ENCODE data around the gene MAP7D2.

Gene MAP7D2

DNA sequence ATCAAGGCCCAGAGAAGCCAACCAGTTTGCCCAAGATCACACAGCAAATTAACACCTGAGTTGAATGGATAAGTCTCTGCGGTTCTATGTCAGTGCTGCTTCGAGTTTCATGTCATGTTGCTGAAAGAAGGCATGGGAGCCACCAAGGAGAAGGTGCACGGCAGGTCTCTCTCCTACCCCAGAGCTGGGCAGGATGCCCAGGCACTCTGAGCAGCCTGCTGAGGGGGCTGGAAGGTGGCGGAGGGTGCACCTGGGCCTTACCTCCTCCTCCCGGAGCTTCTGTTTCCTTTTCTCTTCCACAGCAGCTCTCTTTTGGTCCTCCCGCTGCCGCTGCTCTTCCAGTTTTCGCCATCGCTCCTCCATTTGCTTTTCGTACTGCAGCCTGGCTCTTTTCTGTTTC is 53.6 kb downstream of the MAP7D2 start:
- H3K4me3 ChIP-seq (ENCODE audit: low read length) = no peak overlapping the region
- peaks cover 26% of the 10 kb centered on the region for H3K4me1 ChIP-seq (ENCODE audit: control insufficient read depth, insufficient read depth, low read length)
- no peak overlapping the region for H3K4me2 ChIP-seq (ENCODE audit: low read length)
- H3K36me3 ChIP-seq (ENCODE audit: insufficient read depth, low read length) = no peaks in the 10 kb centered on the region
- no peaks in the 10 kb centered on the region for H3K9me3 ChIP-seq (replicated peaks; ENCODE audit: low read length)
- peaks cover 1% of the 10 kb centered on the region for H3K27me3 ChIP-seq (ENCODE audit: control insufficient read depth, insufficient read depth, low read length)
- no peak overlapping the region for H3K9ac ChIP-seq (ENCODE audit: low read depth, low read length)

DNA sequence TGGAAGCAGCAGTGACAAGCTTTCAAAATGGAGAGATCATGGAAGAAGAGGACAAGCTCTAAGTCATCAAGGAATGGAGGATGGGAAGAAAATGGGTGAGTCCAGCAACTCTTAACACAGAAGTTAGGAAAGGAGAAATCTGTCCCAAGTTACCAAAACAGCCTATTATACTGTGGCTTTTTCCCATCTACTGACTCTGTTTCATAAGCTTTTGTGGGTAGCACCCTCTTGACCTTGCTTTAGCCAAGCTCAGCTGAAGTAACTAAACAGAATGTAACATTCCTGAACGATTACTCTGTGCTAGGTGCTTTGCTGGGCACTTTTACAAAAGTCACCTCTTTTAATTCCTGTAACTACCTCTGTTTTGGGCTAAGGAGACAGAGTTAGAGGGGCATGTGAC is 54.9 kb downstream of the MAP7D2 start:
- H3K36me3 ChIP-seq (ENCODE audit: insufficient read depth, low read length) = no peaks in the 10 kb centered on the region
- H3K27me3 ChIP-seq (ENCODE audit: control insufficient read depth, insufficient read depth, low read length) = peaks cover 6% of the 10 kb centered on the region
- no peak overlapping the region for H3K4me2 ChIP-seq (ENCODE audit: low read length)

DNA sequence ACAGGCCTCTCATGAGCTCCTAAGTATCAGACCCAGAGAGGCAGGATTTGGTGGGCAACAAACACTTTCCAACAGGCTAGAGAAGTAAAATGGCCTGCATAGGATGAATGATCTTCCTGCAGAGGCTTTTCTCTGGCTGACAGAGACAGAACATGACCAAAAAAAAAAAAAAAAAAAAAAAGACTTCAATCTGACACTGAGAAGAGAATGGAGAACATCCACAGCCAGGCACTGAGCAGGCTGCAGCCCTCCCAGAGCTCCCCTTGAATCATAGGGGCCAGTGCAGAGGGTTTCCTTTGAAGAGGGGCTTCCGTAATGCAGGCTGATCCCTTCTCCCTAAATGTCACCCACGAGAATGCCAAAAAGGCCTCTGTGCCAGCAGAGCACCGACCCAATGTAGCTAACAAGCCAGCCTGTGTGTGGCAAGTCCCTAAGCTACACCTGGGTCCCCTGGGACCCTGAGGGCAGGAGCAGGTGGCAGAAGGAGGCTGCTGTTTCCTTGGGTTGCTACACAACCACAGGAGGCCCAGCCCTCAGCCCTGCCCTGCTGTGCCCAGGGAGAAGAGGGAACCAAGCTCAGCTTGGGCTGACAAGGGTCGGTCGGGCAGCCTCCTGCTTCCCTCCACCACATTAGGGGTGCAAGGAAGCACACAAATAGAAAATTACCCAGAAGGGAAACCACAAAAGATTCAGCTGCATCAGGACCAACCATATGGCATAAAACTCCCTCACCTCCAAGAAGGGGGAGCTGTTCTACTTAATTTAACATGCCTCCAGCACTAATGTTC is 55.6 kb downstream of the MAP7D2 start:
- H3K4me1 ChIP-seq (ENCODE audit: control insufficient read depth, insufficient read depth, low read length) = peaks cover 11% of the 10 kb centered on the region
- H3K4me2 ChIP-seq (ENCODE audit: low read length) = no peak overlapping the region
- H3K9ac ChIP-seq (ENCODE audit: low read depth, low read length) = no peak overlapping the region
- no peak overlapping the region for H3K4me3 ChIP-seq (ENCODE audit: low read length)
- no peaks in the 10 kb centered on the region for H3K9me3 ChIP-seq (replicated peaks; ENCODE audit: low read length)
- peaks cover 12% of the 10 kb centered on the region for H3K27me3 ChIP-seq (ENCODE audit: control insufficient read depth, insufficient read depth, low read length)
- no peaks in the 10 kb centered on the region for H3K36me3 ChIP-seq (ENCODE audit: insufficient read depth, low read length)

More for the DNA sequence above, 54.9 kb downstream of the MAP7D2 start:
- H3K9me3 ChIP-seq (replicated peaks; ENCODE audit: low read length) = no peaks in the 10 kb centered on the region
- peaks cover 13% of the 10 kb centered on the region for H3K4me1 ChIP-seq (ENCODE audit: control insufficient read depth, insufficient read depth, low read length)
- no peak overlapping the region for H3K9ac ChIP-seq (ENCODE audit: low read depth, low read length)
- no peak overlapping the region for H3K4me3 ChIP-seq (ENCODE audit: low read length)

DNA sequence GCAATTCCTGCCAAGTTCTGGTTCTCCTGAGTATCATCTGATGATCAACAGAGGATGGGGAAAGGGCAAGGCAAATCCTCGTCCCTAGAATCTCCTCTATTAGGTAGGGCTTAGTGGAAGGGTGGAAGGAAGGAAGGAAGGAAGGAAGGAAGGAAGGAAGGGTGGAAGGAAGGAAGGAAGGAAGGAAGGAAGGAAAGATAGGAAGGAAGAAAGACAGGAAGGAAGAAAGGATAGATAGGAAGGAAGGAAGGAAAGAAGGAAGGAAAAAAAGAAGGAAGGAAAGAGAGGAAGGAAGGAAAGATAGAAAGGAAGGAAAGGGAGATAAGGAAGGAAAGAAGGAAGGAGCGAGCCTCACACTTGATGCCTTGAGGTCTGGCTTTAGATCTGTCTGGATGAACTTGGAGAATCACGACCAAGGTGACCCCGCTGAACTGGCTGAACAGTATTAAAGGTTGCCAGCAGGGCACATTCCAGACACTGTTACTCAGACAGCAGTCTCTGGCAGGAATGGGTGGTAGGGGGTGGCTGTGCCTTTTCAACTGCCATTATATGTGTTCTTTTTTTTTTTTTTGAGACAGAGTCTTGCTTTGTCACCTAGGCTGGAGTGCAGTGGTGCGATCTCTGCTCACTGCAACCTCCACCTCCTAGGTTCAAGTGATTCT is 57.1 kb downstream of the MAP7D2 start:
- Histone ChIP-seq H3K27me3 (ENCODE audit: control insufficient read depth, insufficient read depth, low read length) (peaks cover 14% of the 10 kb centered on the region), H3K4me1 (ENCODE audit: control insufficient read depth, insufficient read depth, low read length) (peaks cover 11% of the 10 kb centered on the region), H3K4me2 (ENCODE audit: low read length) (no peak overlapping the region), H3K4me3 (ENCODE audit: low read length) (no peak overlapping the region), H3K36me3 (ENCODE audit: insufficient read depth, low read length) (no peaks in the 10 kb centered on the region), H3K9ac (ENCODE audit: low read depth, low read length) (no peak overlapping the region), H3K9me3 (replicated peaks; ENCODE audit: low read length) (no peaks in the 10 kb centered on the region)

DNA sequence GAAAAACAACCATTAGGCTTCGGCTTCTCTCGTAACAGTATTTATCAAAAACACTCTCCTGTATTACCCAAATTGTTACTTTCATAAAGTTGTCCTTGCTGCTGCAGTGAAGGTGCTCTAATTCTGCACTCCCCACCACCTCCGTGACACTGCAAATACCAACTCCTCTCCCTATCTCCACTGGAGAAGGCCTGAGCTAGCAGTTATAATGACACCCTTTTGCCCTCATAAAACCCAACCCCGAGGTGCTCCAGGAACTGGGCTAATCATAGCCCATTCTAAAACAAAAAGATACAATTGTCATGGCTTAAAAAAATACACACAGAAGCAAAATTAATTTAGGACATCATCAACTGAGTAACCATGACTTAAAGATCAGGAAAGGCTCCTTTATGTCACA is 59.2 kb downstream of the MAP7D2 start:
- H3K9ac ChIP-seq (ENCODE audit: low read depth, low read length) = no peak overlapping the region
- H3K4me1 ChIP-seq (ENCODE audit: control insufficient read depth, insufficient read depth, low read length) = peaks cover 11% of the 10 kb centered on the region
- H3K9me3 ChIP-seq (replicated peaks; ENCODE audit: low read length) = no peaks in the 10 kb centered on the region
- H3K27me3 ChIP-seq (ENCODE audit: control insufficient read depth, insufficient read depth, low read length) = peaks cover 14% of the 10 kb centered on the region
- no peaks in the 10 kb centered on the region for H3K36me3 ChIP-seq (ENCODE audit: insufficient read depth, low read length)
- H3K4me3 ChIP-seq (ENCODE audit: low read length) = no peak overlapping the region
- H3K4me2 ChIP-seq (ENCODE audit: low read length) = no peak overlapping the region

DNA sequence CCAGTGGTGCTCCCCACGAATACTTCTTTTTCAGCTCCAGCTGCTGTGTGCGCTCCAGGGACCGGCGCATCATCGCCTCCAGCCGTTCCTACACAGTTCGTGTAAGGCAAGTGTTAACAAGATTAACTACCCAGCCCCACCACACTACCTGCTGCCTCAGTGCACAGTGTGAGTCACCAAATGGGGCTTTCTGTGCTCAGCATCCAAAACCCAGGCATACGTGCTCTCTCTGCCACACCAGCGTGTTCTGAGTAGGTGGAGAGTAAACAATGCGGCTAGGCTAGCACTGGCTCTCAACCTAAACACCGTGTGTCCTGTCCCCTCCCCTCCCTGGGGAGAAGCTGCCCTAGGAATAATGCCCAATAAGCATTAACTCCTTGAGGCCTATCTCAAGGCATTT is 60.0 kb downstream of the MAP7D2 start:
- peaks cover 14% of the 10 kb centered on the region for H3K27me3 ChIP-seq (ENCODE audit: control insufficient read depth, insufficient read depth, low read length)
- no peaks in the 10 kb centered on the region for H3K36me3 ChIP-seq (ENCODE audit: insufficient read depth, low read length)
- H3K4me2 ChIP-seq (ENCODE audit: low read length) = no peak overlapping the region
- no peaks in the 10 kb centered on the region for H3K9me3 ChIP-seq (replicated peaks; ENCODE audit: low read length)
- H3K4me3 ChIP-seq (ENCODE audit: low read length) = no peak overlapping the region
- H3K4me1 ChIP-seq (ENCODE audit: control insufficient read depth, insufficient read depth, low read length) = peaks cover 6% of the 10 kb centered on the region
- H3K9ac ChIP-seq (ENCODE audit: low read depth, low read length) = no peak overlapping the region

DNA sequence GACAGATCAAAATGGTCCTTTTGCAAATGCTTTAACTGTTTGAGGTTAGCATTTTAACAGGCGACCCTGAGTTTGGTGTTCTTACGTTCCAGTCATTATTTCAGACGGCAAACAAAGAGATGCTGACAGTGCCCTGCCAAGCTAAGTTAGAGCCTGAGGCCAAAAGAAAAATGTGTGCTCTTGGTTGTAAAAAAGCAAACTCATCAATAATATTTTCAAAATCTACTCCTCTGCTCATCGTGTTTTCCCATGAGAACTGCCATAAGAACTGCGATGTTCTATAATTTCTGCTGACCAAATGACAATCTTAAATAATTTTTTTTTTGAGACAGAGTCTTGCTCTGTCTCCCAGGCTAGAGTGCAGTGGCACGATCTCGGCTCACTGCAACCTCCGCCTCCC is 63.2 kb downstream of the MAP7D2 start:
- H3K9me3 ChIP-seq (replicated peaks; ENCODE audit: low read length) = no peaks in the 10 kb centered on the region
- H3K27me3 ChIP-seq (ENCODE audit: control insufficient read depth, insufficient read depth, low read length) = peaks cover 14% of the 10 kb centered on the region
- no peak overlapping the region for H3K4me2 ChIP-seq (ENCODE audit: low read length)
- no peak overlapping the region for H3K9ac ChIP-seq (ENCODE audit: low read depth, low read length)
- no peak overlapping the region for H3K4me3 ChIP-seq (ENCODE audit: low read length)
- no peaks in the 10 kb centered on the region for H3K36me3 ChIP-seq (ENCODE audit: insufficient read depth, low read length)
- no peaks in the 10 kb centered on the region for H3K4me1 ChIP-seq (ENCODE audit: control insufficient read depth, insufficient read depth, low read length)

DNA sequence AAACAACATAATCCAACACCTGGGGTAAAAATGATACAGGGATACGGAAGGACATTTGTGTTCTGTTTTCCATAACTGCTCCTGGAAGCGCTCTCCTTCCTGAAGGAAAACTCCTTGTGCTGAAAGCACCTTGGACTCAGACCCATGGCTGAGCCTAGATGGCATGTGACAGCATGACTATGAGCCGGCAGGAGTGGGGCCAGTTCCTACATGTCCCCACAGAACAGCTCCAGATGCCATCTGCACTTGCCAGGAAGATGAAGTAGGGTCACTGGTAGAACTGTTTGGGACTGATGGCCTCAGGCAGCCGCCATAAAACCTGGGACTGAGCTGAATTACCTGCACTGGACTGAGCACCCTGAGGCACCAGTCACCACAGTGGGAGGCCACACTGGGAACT is 69.8 kb downstream of the MAP7D2 start:
- Histone ChIP-seq H3K9ac (ENCODE audit: low read depth, low read length) (no peak overlapping the region), H3K36me3 (ENCODE audit: insufficient read depth, low read length) (no peaks in the 10 kb centered on the region), H3K4me2 (ENCODE audit: low read length) (no peak overlapping the region), H3K27me3 (ENCODE audit: control insufficient read depth, insufficient read depth, low read length) (no peaks in the 10 kb centered on the region), H3K4me1 (ENCODE audit: control insufficient read depth, insufficient read depth, low read length) (no peaks in the 10 kb centered on the region), H3K4me3 (ENCODE audit: low read length) (no peak overlapping the region), H3K9me3 (replicated peaks; ENCODE audit: low read length) (no peaks in the 10 kb centered on the region)

DNA sequence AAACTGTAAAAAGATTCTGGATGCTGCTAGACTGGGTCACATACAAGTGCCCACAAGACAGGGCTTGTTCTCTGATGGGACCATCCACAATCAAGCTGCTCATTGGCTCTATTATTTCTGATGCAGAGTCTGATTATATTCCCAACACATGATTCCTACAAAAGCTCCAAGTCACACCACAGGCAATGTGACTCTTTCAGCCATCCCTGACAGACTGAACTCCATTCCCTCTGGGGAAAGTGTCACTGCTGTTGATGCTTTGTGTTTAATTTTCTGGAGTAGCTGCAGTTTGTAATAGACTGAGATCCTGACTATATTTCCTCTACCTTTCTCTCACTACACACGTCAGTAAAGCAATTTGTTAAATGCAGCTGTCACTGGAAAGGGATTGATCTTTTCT is 70.5 kb downstream of the MAP7D2 start:
- H3K27me3 ChIP-seq (ENCODE audit: control insufficient read depth, insufficient read depth, low read length) = no peaks in the 10 kb centered on the region
- H3K4me2 ChIP-seq (ENCODE audit: low read length) = no peak overlapping the region
- no peaks in the 10 kb centered on the region for H3K4me1 ChIP-seq (ENCODE audit: control insufficient read depth, insufficient read depth, low read length)
- no peak overlapping the region for H3K9ac ChIP-seq (ENCODE audit: low read depth, low read length)
- H3K4me3 ChIP-seq (ENCODE audit: low read length) = no peak overlapping the region
- H3K9me3 ChIP-seq (replicated peaks; ENCODE audit: low read length) = no peaks in the 10 kb centered on the region
- H3K36me3 ChIP-seq (ENCODE audit: insufficient read depth, low read length) = no peaks in the 10 kb centered on the region

DNA sequence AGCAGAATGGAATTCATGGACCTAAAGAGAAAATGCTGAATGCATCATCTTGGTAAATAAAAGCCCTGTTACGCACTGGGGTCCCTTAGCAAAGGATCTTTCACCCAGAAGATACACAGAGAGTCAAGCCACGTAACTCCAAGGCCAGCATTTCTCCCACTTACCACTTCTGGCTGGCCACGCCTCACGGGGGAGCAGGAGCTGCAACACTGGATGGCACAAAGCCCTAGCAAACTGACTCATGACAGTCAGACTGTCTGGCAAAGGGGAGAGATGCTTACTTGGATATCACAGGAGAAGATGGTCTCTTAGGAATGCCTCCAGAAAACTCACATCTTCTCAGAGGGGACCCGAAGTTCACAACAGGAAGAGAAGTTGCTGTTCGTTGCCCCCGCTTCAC is 74.5 kb downstream of the MAP7D2 start:
- no peaks in the 10 kb centered on the region for H3K27me3 ChIP-seq (ENCODE audit: control insufficient read depth, insufficient read depth, low read length)
- H3K9ac ChIP-seq (ENCODE audit: low read depth, low read length) = no peak overlapping the region
- H3K4me3 ChIP-seq (ENCODE audit: low read length) = no peak overlapping the region
- H3K36me3 ChIP-seq (ENCODE audit: insufficient read depth, low read length) = no peaks in the 10 kb centered on the region
- no peak overlapping the region for H3K4me2 ChIP-seq (ENCODE audit: low read length)
- H3K9me3 ChIP-seq (replicated peaks; ENCODE audit: low read length) = no peaks in the 10 kb centered on the region
- no peaks in the 10 kb centered on the region for H3K4me1 ChIP-seq (ENCODE audit: control insufficient read depth, insufficient read depth, low read length)

DNA sequence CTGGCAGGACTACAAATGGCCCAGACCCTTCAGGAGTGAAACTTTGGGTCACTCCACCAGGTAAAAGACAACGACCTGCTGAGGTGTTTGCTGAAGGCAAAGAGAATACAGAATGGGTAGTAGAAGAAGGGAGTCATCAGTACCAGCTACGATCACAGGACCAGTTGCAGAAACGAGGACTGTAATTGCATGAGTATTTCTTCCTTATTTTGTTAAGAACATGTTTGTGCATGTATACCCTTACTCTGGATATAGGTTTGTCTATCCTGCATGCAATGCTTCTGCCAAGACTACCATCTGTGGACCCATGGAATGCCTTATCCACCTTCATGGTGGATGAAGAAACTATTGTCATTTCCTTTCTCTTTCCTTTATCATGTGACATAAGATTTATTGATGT is 77.7 kb downstream of the MAP7D2 start:
- Histone ChIP-seq H3K9me3 (replicated peaks; ENCODE audit: low read length) (no peaks in the 10 kb centered on the region), H3K36me3 (ENCODE audit: insufficient read depth, low read length) (no peaks in the 10 kb centered on the region), H3K27me3 (ENCODE audit: control insufficient read depth, insufficient read depth, low read length) (no peaks in the 10 kb centered on the region), H3K4me1 (ENCODE audit: control insufficient read depth, insufficient read depth, low read length) (no peaks in the 10 kb centered on the region), H3K4me2 (ENCODE audit: low read length) (no peak overlapping the region), H3K4me3 (ENCODE audit: low read length) (no peak overlapping the region), H3K9ac (ENCODE audit: low read depth, low read length) (no peak overlapping the region)

DNA sequence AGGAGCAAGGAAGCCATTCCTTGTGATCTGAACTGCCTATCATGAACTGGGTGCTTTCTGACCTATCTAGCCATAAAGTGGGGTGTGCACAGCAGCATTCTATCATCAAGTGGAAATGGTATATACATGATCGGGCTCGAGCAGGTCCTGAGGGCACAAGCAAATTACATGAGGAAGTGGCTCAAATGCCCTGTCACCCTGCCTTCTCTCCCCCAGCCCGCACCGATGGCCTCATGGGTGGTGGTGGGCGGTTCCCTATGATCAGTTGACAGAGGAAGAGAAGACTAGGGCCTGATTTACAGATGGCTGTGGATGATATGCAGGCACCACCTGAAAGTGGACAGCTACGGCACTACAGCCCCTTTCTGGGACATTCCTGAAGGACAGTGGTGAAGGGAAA is 79.5 kb downstream of the MAP7D2 start:
- no peak overlapping the region for H3K4me2 ChIP-seq (ENCODE audit: low read length)
- no peaks in the 10 kb centered on the region for H3K36me3 ChIP-seq (ENCODE audit: insufficient read depth, low read length)
- no peaks in the 10 kb centered on the region for H3K27me3 ChIP-seq (ENCODE audit: control insufficient read depth, insufficient read depth, low read length)
- no peak overlapping the region for H3K4me3 ChIP-seq (ENCODE audit: low read length)
- H3K9me3 ChIP-seq (replicated peaks; ENCODE audit: low read length) = no peaks in the 10 kb centered on the region
- H3K4me1 ChIP-seq (ENCODE audit: control insufficient read depth, insufficient read depth, low read length) = no peaks in the 10 kb centered on the region
- H3K9ac ChIP-seq (ENCODE audit: low read depth, low read length) = no peak overlapping the region

Data from skeletal muscle satellite cell (primary cell).